GM12878 (cell line): ENCODE results near the gene STON2. TPM values are rescaled to one million over a fixed set of nuclear protein-coding genes. Genes with fewer than 3 reads are reported as not detected.

ENCODE experiments used
- ATAC-seq: fragments of 200-7000 bp; cut with Tn5 transposase; 3 replicates; pipeline ENCODE4 v1.9.1; 2020; ENCODE audit warnings: mild to moderate bottlenecking, moderate library complexity
- BruUV-seq: library from RNA; stranded (reverse); fragments of 400-500 nt; replicated peaks from 2 replicates; lab custom pipeline; 2021; lab: Mats Ljungman, UMichigan
- CTCF ChIA-PET: fragments of 300-600 bp; sonication (Branson Sonifier 250); formaldehyde crosslinking; extraction: SDS; loops from one replicate; lab custom pipeline; 2021; ENCODE audit warnings: inconsistent platforms; lab: Yijun Ruan, JAX
- POLR2A ChIA-PET: fragments of 350-600 bp; formaldehyde crosslinking; extraction: SDS; loops from one replicate; lab custom pipeline; 2021; ENCODE audit warnings: inconsistent platforms; lab: Charles Lee
- RAD21 ChIA-PET: fragments of 300-600 bp; sonication (Branson Sonifier 250); formaldehyde crosslinking; loops from one replicate; lab custom pipeline; 2023; ENCODE audit warnings: antibody characterized with exemption; ENCODE audit not compliant: unreplicated experiment; lab: Charles Lee
- SMC1A ChIA-PET: fragments of 300-600 bp; sonication (Branson Sonifier 250); formaldehyde crosslinking; loops from one replicate; lab custom pipeline; 2023; ENCODE audit not compliant: unreplicated experiment, uncharacterized antibody; lab: Charles Lee
- DNase-seq: peaks from one replicate; pipeline ENCODE4 v3.0.0-alpha.2; 2011; ENCODE audit warnings: low read depth, low spot score
- FAIRE-seq: peaks from 3 replicates; lab custom pipeline; 2011; peaks lifted over from hg19 to GRCh38; lab: Jason Lieb, UNC
- H2AFZ ChIP-seq: 2 replicates; pipeline ENCODE4 v1.6.0; 2011; ENCODE audit warnings: low read depth, low read length, control low read depth; ENCODE audit not compliant: control insufficient read depth
- H3K27ac ChIP-seq: 2 replicates; pipeline ENCODE4 v1.5.1; 2011; ENCODE audit warnings: control low read depth; ENCODE audit not compliant: control insufficient read depth, insufficient read depth
- H3K27me3 ChIP-seq, 2 experiments: replicated peaks in 1 of 2; 2 replicates each; pipeline versions ENCODE4 v1.6.0 to v1.6.1; 2011; ENCODE audit warnings: low read length in 1 of 2; ENCODE audit not compliant: control insufficient read depth in 2 of 2, insufficient read depth in 2 of 2
- H3K36me3 ChIP-seq, 2 experiments: 2 replicates each; pipeline ENCODE4 v1.5.1; 2011; ENCODE audit warnings: low read length in 1 of 2; ENCODE audit not compliant: control insufficient read depth in 2 of 2, insufficient read depth in 2 of 2
- H3K4me1 ChIP-seq: 2 replicates; pipeline ENCODE4 v1.6.1; 2011; ENCODE audit warnings: mild to moderate bottlenecking, low read length, moderate library complexity, mixed read lengths; ENCODE audit not compliant: control insufficient read depth, insufficient read depth
- H3K4me2 ChIP-seq: 2 replicates; pipeline ENCODE4 v1.6.0; 2011; ENCODE audit warnings: control low read depth; ENCODE audit not compliant: control insufficient read depth, insufficient read depth
- H3K4me3 ChIP-seq: fragments of 200-600 bp; sonication (generic); 2 replicates; pipeline ENCODE4 v1.5.1; 2016
- H3K79me2 ChIP-seq: 2 replicates; pipeline ENCODE4 v1.6.0; 2011; ENCODE audit warnings: low read length; ENCODE audit not compliant: control insufficient read depth, insufficient read depth
- H3K9ac ChIP-seq: 2 replicates; pipeline ENCODE4 v1.8.0; 2011; ENCODE audit warnings: low read length, control low read depth, mixed read lengths; ENCODE audit not compliant: control insufficient read depth, insufficient read depth
- H3K9me3 ChIP-seq: replicated peaks from 3 replicates; pipeline ENCODE4 v1.5.1; 2011; ENCODE audit warnings: mild to moderate bottlenecking, low read length; ENCODE audit not compliant: control insufficient read depth, insufficient read depth
- H4K20me1 ChIP-seq: 2 replicates; pipeline ENCODE4 v1.6.0; 2011; ENCODE audit not compliant: control insufficient read depth, insufficient read depth
- CBX3 ChIP-seq: fragments of 200-600 bp; sonication (generic); IDR thresholded peaks from 2 replicates; pipeline ENCODE4 v1.6.1; 2016; ENCODE audit warnings: low read depth, borderline replicate concordance
- CREB1 ChIP-seq: IDR thresholded peaks from 2 replicates; pipeline ENCODE4 v1.6.1; 2012; ENCODE audit warnings: low read depth, mild to moderate bottlenecking, inconsistent platforms
- EZH2 ChIP-seq: IDR thresholded peaks from 2 replicates; pipeline ENCODE4 v1.6.1; 2012; ENCODE audit warnings: low read depth, mild to moderate bottlenecking, control low read depth, inconsistent platforms, low read length, borderline replicate concordance; ENCODE audit not compliant: control insufficient read depth
- IRF4 ChIP-seq: IDR thresholded peaks from 2 replicates; pipeline ENCODE4 v1.6.1; 2011; ENCODE audit warnings: low read depth, low read length
- WGBS: methylation state at CpG from one replicate; pipeline ENCODE4 v1.1.6; 2016; ENCODE audit warnings: low lambda C conversion rate; ENCODE audit not compliant: insufficient replicate concordance, insufficient coverage; ENCODE audit errors: missing lambda C conversion rate; 5-methylcytosine and 5-hydroxymethylcytosine counted together
- in situ Hi-C: fragments of 300-500 bp; cut with MboI; formaldehyde crosslinking; loops from 9 replicates; pipeline ENCODE4 v1.14.3; 2018; ENCODE audit warnings: mixed read lengths
- intact Hi-C: fragments of 100-400 bp; cut with micrococcal nuclease; formaldehyde crosslinking; loops from one replicate; pipeline ENCODE4 v1.14.2; 2022; ENCODE audit not compliant: unreplicated experiment
- polyA plus RNA-seq, 11 experiments: library from polyadenylated mRNA; depleted of rRNA in 4 of 11; unstranded in 6 of 11; stranded (reverse) in 5 of 11; fragments of >200 nt; fragmentation: Nextera tagmentation in 4 of 11; fragmentation: Illumina TruSeq in 1 of 11; extraction: Ambion mirVana in 4 of 11; extraction: Trizol in 1 of 11; gene quantifications; 1 replicate in 1 of 11; 2 replicates in 10 of 11; pipeline versions ENCODE4 v1.2.1 to v1.2.3, GENCODE V29; 2011 to 2016; ENCODE audit warnings: inconsistent platforms in 2 of 11, missing spikeins in 2 of 11, low read depth in 1 of 11
- total RNA-seq, 4 experiments: library from RNA; depleted of rRNA in 3 of 4; stranded (reverse); fragments of >200 nt in 3 of 4; fragmentation: Illumina TruSeq in 1 of 4; extraction: Trizol in 1 of 4; gene quantifications; 2 replicates each; pipeline versions ENCODE4 v1.2.1 to v1.2.3, GENCODE V29; 2013 to 2021
- TF ChIP-seq, protein P1 (sequence below): fragments of 450-650 bp; IDR thresholded peaks from 2 replicates; pipeline ENCODE4 v1.6.1; 2017; ENCODE audit warnings: mild to moderate bottlenecking, low read depth, inconsistent platforms; ENCODE audit not compliant: poor library complexity, severe bottlenecking
- TF ChIP-seq, protein P2 (sequence below): fragments of 450-650 bp; IDR thresholded peaks from 2 replicates; pipeline ENCODE4 v1.6.1; 2017; ENCODE audit warnings: mild to moderate bottlenecking, moderate library complexity

Gene STON2
- total and polyA plus RNA-seq, 10 of the 15 experiments (the other 5 are each of a cell fraction or from before 2014, with no cell fraction given) = 0.03 to 0.13 (median 0.03) TPM; not detected in 7

DNA sequence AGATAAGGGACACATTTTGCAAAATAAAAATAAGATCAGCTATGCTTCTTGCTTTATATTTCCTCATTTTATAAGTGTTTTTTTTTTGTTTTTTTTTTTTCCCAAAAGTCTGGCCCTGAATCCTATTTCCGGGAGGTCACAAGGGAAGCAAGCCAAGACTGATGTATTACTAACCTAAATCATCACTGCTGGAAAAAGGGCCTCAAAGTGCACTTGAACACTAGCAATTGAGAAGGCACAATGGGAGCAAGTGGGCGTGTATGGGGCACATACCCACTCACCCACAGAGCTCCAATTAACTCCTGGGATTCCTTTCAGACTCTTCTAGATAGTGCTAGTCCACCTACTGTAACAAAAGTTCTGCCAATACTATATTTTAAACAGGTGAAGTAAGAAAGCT, 58.8 kb downstream of the STON2 start:
- in situ Hi-C loops = no loop called here
- Histone ChIP-seq H3K36me3 (no peaks in the 10 kb centered on the region), H3K79me2 (no peaks in the 10 kb centered on the region)
- no TSS peak for BruUV-seq
- DNase-seq = no peak
- TF ChIP-seq EZH2 (no peak), CBX3 (no peak), IRF4 (no peak), CREB1 (no peak)
- TF ChIP-seq, protein P1, sequence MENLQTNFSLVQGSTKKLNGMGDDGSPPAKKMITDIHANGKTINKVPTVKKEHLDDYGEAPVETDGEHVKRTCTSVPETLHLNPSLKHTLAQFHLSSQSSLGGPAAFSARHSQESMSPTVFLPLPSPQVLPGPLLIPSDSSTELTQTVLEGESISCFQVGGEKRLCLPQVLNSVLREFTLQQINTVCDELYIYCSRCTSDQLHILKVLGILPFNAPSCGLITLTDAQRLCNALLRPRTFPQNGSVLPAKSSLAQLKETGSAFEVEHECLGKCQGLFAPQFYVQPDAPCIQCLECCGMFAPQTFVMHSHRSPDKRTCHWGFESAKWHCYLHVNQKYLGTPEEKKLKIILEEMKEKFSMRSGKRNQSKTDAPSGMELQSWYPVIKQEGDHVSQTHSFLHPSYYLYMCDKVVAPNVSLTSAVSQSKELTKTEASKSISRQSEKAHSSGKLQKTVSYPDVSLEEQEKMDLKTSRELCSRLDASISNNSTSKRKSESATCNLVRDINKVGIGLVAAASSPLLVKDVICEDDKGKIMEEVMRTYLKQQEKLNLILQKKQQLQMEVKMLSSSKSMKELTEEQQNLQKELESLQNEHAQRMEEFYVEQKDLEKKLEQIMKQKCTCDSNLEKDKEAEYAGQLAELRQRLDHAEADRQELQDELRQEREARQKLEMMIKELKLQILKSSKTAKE = no peak
- TF ChIP-seq, protein P2, sequence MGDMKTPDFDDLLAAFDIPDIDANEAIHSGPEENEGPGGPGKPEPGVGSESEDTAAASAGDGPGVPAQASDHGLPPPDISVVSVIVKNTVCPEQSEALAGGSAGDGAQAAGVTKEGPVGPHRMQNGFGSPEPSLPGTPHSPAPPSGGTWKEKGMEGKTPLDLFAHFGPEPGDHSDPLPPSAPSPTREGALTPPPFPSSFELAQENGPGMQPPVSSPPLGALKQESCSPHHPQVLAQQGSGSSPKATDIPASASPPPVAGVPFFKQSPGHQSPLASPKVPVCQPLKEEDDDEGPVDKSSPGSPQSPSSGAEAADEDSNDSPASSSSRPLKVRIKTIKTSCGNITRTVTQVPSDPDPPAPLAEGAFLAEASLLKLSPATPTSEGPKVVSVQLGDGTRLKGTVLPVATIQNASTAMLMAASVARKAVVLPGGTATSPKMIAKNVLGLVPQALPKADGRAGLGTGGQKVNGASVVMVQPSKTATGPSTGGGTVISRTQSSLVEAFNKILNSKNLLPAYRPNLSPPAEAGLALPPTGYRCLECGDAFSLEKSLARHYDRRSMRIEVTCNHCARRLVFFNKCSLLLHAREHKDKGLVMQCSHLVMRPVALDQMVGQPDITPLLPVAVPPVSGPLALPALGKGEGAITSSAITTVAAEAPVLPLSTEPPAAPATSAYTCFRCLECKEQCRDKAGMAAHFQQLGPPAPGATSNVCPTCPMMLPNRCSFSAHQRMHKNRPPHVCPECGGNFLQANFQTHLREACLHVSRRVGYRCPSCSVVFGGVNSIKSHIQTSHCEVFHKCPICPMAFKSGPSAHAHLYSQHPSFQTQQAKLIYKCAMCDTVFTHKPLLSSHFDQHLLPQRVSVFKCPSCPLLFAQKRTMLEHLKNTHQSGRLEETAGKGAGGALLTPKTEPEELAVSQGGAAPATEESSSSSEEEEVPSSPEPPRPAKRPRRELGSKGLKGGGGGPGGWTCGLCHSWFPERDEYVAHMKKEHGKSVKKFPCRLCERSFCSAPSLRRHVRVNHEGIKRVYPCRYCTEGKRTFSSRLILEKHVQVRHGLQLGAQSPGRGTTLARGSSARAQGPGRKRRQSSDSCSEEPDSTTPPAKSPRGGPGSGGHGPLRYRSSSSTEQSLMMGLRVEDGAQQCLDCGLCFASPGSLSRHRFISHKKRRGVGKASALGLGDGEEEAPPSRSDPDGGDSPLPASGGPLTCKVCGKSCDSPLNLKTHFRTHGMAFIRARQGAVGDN = no peak
- TF ChIP-seq, all 136 proteins: peak for 0
- POLR2A ChIA-PET = no interaction called here
- FAIRE-seq (no peak), ATAC-seq (no peak)
- Histone ChIP-seq H4K20me1 (no peaks in the 10 kb centered on the region), H3K9ac (no peak overlapping the region), H3K27me3 (no peaks in the 10 kb centered on the region; a peak in 2 of 4 replicates), H3K9me3 (no peaks in the 10 kb centered on the region), H3K4me1 (no peaks in the 10 kb centered on the region), H3K27ac (no peak overlapping the region), H3K4me3 (no peak overlapping the region), H2AFZ (no peak overlapping the region), H3K4me2 (no peak overlapping the region)
- intact Hi-C loops = no loop called here
- CTCF ChIA-PET = interaction anchor here (1.1 kb wide), 1 partner anchor 14 kb away, joined by 3 read pairs; no protein-coding TSS in a partner anchor
- WGBS = 0% methylated on average over 2 of the region's 2 CpGs
- RAD21 ChIA-PET = no interaction called here
- SMC1A ChIA-PET = no interaction called here
